ENCODE data around the gene PRKN.

PRKN gene

GRCh38 chr6:162116902-162117525 is 610.6 kb downstream of the PRKN start:
- H3K9ac ChIP-seq (ENCODE audit: low read length), result no peak overlapping the region
- no peaks in the 10 kb centered on the region for H3K27me3 ChIP-seq (ENCODE audit: control insufficient read depth, insufficient read depth, low read length)
- no peak overlapping the region for H3K27ac ChIP-seq (ENCODE audit: low read depth, low read length)
- H3K4me1 ChIP-seq (ENCODE audit: control insufficient read depth, insufficient read depth, low read length), result peaks cover 2% of the 10 kb centered on the region
- H3K4me3 ChIP-seq (ENCODE audit: low read length), result no peak overlapping the region
- no peaks in the 10 kb centered on the region for H3K36me3 ChIP-seq (ENCODE audit: control insufficient read depth, insufficient read depth, low read length)

GRCh38 chr6:162109480-162110050 is 618.0 kb downstream of the PRKN start:
- Histone ChIP-seq H3K4me1 (ENCODE audit: control insufficient read depth, insufficient read depth, low read length) (no peaks in the 10 kb centered on the region), H3K4me3 (ENCODE audit: low read length) (no peak overlapping the region), H3K9ac (ENCODE audit: low read length) (no peak overlapping the region), H3K27ac (ENCODE audit: low read depth, low read length) (no peak overlapping the region), H3K27me3 (ENCODE audit: control insufficient read depth, insufficient read depth, low read length) (no peaks in the 10 kb centered on the region), H3K36me3 (ENCODE audit: control insufficient read depth, insufficient read depth, low read length) (no peaks in the 10 kb centered on the region)

- Histone ChIP-seq H3K4me3 (ENCODE audit: low read length) (no peak overlapping the region), H3K4me1 (ENCODE audit: control insufficient read depth, insufficient read depth, low read length) (no peaks in the 10 kb centered on the region), H3K27me3 (ENCODE audit: control insufficient read depth, insufficient read depth, low read length) (no peaks in the 10 kb centered on the region), H3K9ac (ENCODE audit: low read length) (no peak overlapping the region), H3K27ac (ENCODE audit: low read depth, low read length) (no peak overlapping the region), H3K36me3 (ENCODE audit: control insufficient read depth, insufficient read depth, low read length) (no peaks in the 10 kb centered on the region)
Observed at GRCh38 chr6:162108041-162108440, 619.5 kb downstream of the PRKN start.

- Histone ChIP-seq H3K4me3 (ENCODE audit: low read length) (no peak overlapping the region), H3K36me3 (ENCODE audit: control insufficient read depth, insufficient read depth, low read length) (no peaks in the 10 kb centered on the region), H3K27ac (ENCODE audit: low read depth, low read length) (no peak overlapping the region), H3K4me1 (ENCODE audit: control insufficient read depth, insufficient read depth, low read length) (no peaks in the 10 kb centered on the region), H3K9ac (ENCODE audit: low read length) (no peak overlapping the region), H3K27me3 (ENCODE audit: control insufficient read depth, insufficient read depth, low read length) (no peaks in the 10 kb centered on the region)
Observed at GRCh38 chr6:162100096-162100495, 627.5 kb downstream of the PRKN start.

GRCh38 chr6:162099685-162100084 is 627.9 kb downstream of the PRKN start:
- Histone ChIP-seq H3K4me3 (ENCODE audit: low read length) (no peak overlapping the region), H3K27me3 (ENCODE audit: control insufficient read depth, insufficient read depth, low read length) (no peaks in the 10 kb centered on the region), H3K4me1 (ENCODE audit: control insufficient read depth, insufficient read depth, low read length) (no peaks in the 10 kb centered on the region), H3K27ac (ENCODE audit: low read depth, low read length) (no peak overlapping the region), H3K9ac (ENCODE audit: low read length) (no peak overlapping the region), H3K36me3 (ENCODE audit: control insufficient read depth, insufficient read depth, low read length) (no peaks in the 10 kb centered on the region)

- Histone ChIP-seq H3K4me3 (ENCODE audit: low read length) (no peak overlapping the region), H3K27me3 (ENCODE audit: control insufficient read depth, insufficient read depth, low read length) (no peaks in the 10 kb centered on the region), H3K36me3 (ENCODE audit: control insufficient read depth, insufficient read depth, low read length) (no peaks in the 10 kb centered on the region), H3K4me1 (ENCODE audit: control insufficient read depth, insufficient read depth, low read length) (no peaks in the 10 kb centered on the region), H3K9ac (ENCODE audit: low read length) (no peak overlapping the region), H3K27ac (ENCODE audit: low read depth, low read length) (no peak overlapping the region)
Observed at GRCh38 chr6:162092816-162093502, 634.6 kb downstream of the PRKN start.

GRCh38 chr6:162090734-162091133 is 636.8 kb downstream of the PRKN start:
- H3K36me3 ChIP-seq (ENCODE audit: control insufficient read depth, insufficient read depth, low read length), result no peaks in the 10 kb centered on the region
- H3K27ac ChIP-seq (ENCODE audit: low read depth, low read length), result no peak overlapping the region
- H3K4me3 ChIP-seq (ENCODE audit: low read length), result no peak overlapping the region
- no peak overlapping the region for H3K9ac ChIP-seq (ENCODE audit: low read length)
- H3K27me3 ChIP-seq (ENCODE audit: control insufficient read depth, insufficient read depth, low read length), result no peaks in the 10 kb centered on the region
- no peaks in the 10 kb centered on the region for H3K4me1 ChIP-seq (ENCODE audit: control insufficient read depth, insufficient read depth, low read length)

- no peaks in the 10 kb centered on the region for H3K4me1 ChIP-seq (ENCODE audit: control insufficient read depth, insufficient read depth, low read length)
- H3K4me3 ChIP-seq (ENCODE audit: low read length), result no peak overlapping the region
- no peaks in the 10 kb centered on the region for H3K27me3 ChIP-seq (ENCODE audit: control insufficient read depth, insufficient read depth, low read length)
- no peaks in the 10 kb centered on the region for H3K36me3 ChIP-seq (ENCODE audit: control insufficient read depth, insufficient read depth, low read length)
- no peak overlapping the region for H3K9ac ChIP-seq (ENCODE audit: low read length)
- no peak overlapping the region for H3K27ac ChIP-seq (ENCODE audit: low read depth, low read length)
Observed at GRCh38 chr6:162088091-162088490, 639.5 kb downstream of the PRKN start.

GRCh38 chr6:162085561-162085960 is 642.0 kb downstream of the PRKN start:
- H3K4me3 ChIP-seq (ENCODE audit: low read length), result no peak overlapping the region
- H3K36me3 ChIP-seq (ENCODE audit: control insufficient read depth, insufficient read depth, low read length), result no peaks in the 10 kb centered on the region
- no peak overlapping the region for H3K9ac ChIP-seq (ENCODE audit: low read length)
- H3K27ac ChIP-seq (ENCODE audit: low read depth, low read length), result no peak overlapping the region
- no peaks in the 10 kb centered on the region for H3K4me1 ChIP-seq (ENCODE audit: control insufficient read depth, insufficient read depth, low read length)
- no peaks in the 10 kb centered on the region for H3K27me3 ChIP-seq (ENCODE audit: control insufficient read depth, insufficient read depth, low read length)

- H3K36me3 ChIP-seq (ENCODE audit: control insufficient read depth, insufficient read depth, low read length), result no peaks in the 10 kb centered on the region
- H3K4me3 ChIP-seq (ENCODE audit: low read length), result no peak overlapping the region
- H3K27me3 ChIP-seq (ENCODE audit: control insufficient read depth, insufficient read depth, low read length), result no peaks in the 10 kb centered on the region
- H3K9ac ChIP-seq (ENCODE audit: low read length), result no peak overlapping the region
- no peak overlapping the region for H3K27ac ChIP-seq (ENCODE audit: low read depth, low read length)
- H3K4me1 ChIP-seq (ENCODE audit: control insufficient read depth, insufficient read depth, low read length), result no peaks in the 10 kb centered on the region
Observed at GRCh38 chr6:162082520-162082919, 645.0 kb downstream of the PRKN start.

GRCh38 chr6:162078667-162079066 is 648.9 kb downstream of the PRKN start:
- H3K36me3 ChIP-seq (ENCODE audit: control insufficient read depth, insufficient read depth, low read length), result no peaks in the 10 kb centered on the region
- no peak overlapping the region for H3K9ac ChIP-seq (ENCODE audit: low read length)
- H3K27ac ChIP-seq (ENCODE audit: low read depth, low read length), result no peak overlapping the region
- H3K4me3 ChIP-seq (ENCODE audit: low read length), result no peak overlapping the region
- no peaks in the 10 kb centered on the region for H3K27me3 ChIP-seq (ENCODE audit: control insufficient read depth, insufficient read depth, low read length)
- no peaks in the 10 kb centered on the region for H3K4me1 ChIP-seq (ENCODE audit: control insufficient read depth, insufficient read depth, low read length)

GRCh38 chr6:162078126-162078525 is 649.4 kb downstream of the PRKN start:
- Histone ChIP-seq H3K4me3 (ENCODE audit: low read length) (no peak overlapping the region), H3K4me1 (ENCODE audit: control insufficient read depth, insufficient read depth, low read length) (no peaks in the 10 kb centered on the region), H3K27ac (ENCODE audit: low read depth, low read length) (no peak overlapping the region), H3K36me3 (ENCODE audit: control insufficient read depth, insufficient read depth, low read length) (no peaks in the 10 kb centered on the region), H3K27me3 (ENCODE audit: control insufficient read depth, insufficient read depth, low read length) (no peaks in the 10 kb centered on the region), H3K9ac (ENCODE audit: low read length) (no peak overlapping the region)

- no peak overlapping the region for H3K4me3 ChIP-seq (ENCODE audit: low read length)
- H3K9ac ChIP-seq (ENCODE audit: low read length), result no peak overlapping the region
Observed at GRCh38 chr6:162076816-162077215, 650.8 kb downstream of the PRKN start.

More at GRCh38 chr6:162076816-162077215, 650.8 kb downstream of the PRKN start:
- Histone ChIP-seq H3K27ac (ENCODE audit: low read depth, low read length) (no peak overlapping the region), H3K27me3 (ENCODE audit: control insufficient read depth, insufficient read depth, low read length) (no peaks in the 10 kb centered on the region), H3K4me1 (ENCODE audit: control insufficient read depth, insufficient read depth, low read length) (no peaks in the 10 kb centered on the region), H3K36me3 (ENCODE audit: control insufficient read depth, insufficient read depth, low read length) (no peaks in the 10 kb centered on the region)
